HG03045 (cell line): ENCODE results near the gene CLHC1.
"Not testable (repeated sequence)": the region's sequence is repeated elsewhere in the genome, so short reads cannot be mapped to it uniquely, and the experiment has no call there.

Source experiments
- ATAC-seq: cut with Tn5 transposase; IDR thresholded peaks from one replicate; pipeline ENCODE4 v1.9.1; 2021; ENCODE audit warnings: mild to moderate bottlenecking, moderate library complexity; ENCODE audit not compliant: unreplicated experiment

CLHC1 gene

GRCh38 chr2:55232084-55232862, at the start of gene CLHC1, which contains the start of gene RPS27A:
TSS of gene CLHC1 (minus strand) at chr2:55232293. CDS start at chr2:55222411, 9,882 bp downstream.
TSS of gene RPS27A (plus strand) at chr2:55232688. CDS start at chr2:55232825, 137 bp downstream.
- peak; percentile 92 for ATAC-seq

GRCh38 chr2:55280851-55281546, 48.9 kb upstream of the CLHC1 start:
- not testable (repeated sequence) for ATAC-seq

GRCh38 chr2:55279859-55280424, 47.8 kb upstream of the CLHC1 start:
- not testable (repeated sequence) for ATAC-seq

GRCh38 chr2:55279214-55279835, 47.2 kb upstream of the CLHC1 start:
- not testable (repeated sequence) for ATAC-seq

- no peak for ATAC-seq
These were observed 45.2 kb upstream of the CLHC1 start for GRCh38 chr2:55277310-55277709.

- ATAC-seq: not testable (repeated sequence)
These were observed 42.3 kb upstream of the CLHC1 start for GRCh38 chr2:55274346-55274745.

GRCh38 chr2:55269645-55269990, 37.5 kb upstream of the CLHC1 start:
- ATAC-seq: no peak

- ATAC-seq: peak; percentile 97
These were observed 37.0 kb upstream of the CLHC1 start, which contains the start of gene MTIF2 for GRCh38 chr2:55268907-55269644. TSS of gene MTIF2 (minus strand) at chr2:55269231. CDS start at chr2:55263858, 5,373 bp downstream.

GRCh38 chr2:55268288-55268906, 36.3 kb upstream of the CLHC1 start:
- ATAC-seq: no peak

- not testable (repeated sequence) for ATAC-seq
These were observed 27.5 kb upstream of the CLHC1 start for GRCh38 chr2:55259586-55259985.

GRCh38 chr2:55252832-55253231, 20.7 kb upstream of the CLHC1 start:
- no peak for ATAC-seq

GRCh38 chr2:55247025-55247424, 14.9 kb upstream of the CLHC1 start:
- no peak for ATAC-seq

GRCh38 chr2:55245411-55245810, 13.3 kb upstream of the CLHC1 start:
- no peak for ATAC-seq

- ATAC-seq: no peak
These were observed 10.5 kb upstream of the CLHC1 start for GRCh38 chr2:55242617-55243016.

GRCh38 chr2:55241582-55241981, 9.5 kb upstream of the CLHC1 start:
- not testable (repeated sequence) for ATAC-seq

- ATAC-seq: no peak
These were observed 7.6 kb upstream of the CLHC1 start for GRCh38 chr2:55239656-55240222.

GRCh38 chr2:55236992-55237543, 5.0 kb upstream of the CLHC1 start:
- ATAC-seq: no peak

GRCh38 chr2:55235724-55236538, 3.8 kb upstream of the CLHC1 start:
- ATAC-seq: no peak

GRCh38 chr2:55233658-55233940, 1.5 kb upstream of the CLHC1 start:
- no peak for ATAC-seq
